H1 (cell line): ENCODE data around the gene GFRA3. TPM values are rescaled to one million over a fixed set of nuclear protein-coding genes. Genes with fewer than 3 reads are reported as not detected.

Experiments
- CTCF ChIA-PET: fragments of 300-600 bp; sonication (Branson Sonifier 250); formaldehyde crosslinking; loops from one replicate; lab custom pipeline; 2021; ENCODE audit not compliant: partially characterized antibody; lab: Charles Lee
- POLR2A ChIA-PET: fragments of 300-600 bp; sonication (Branson Sonifier 250); formaldehyde crosslinking; loops from one replicate; lab custom pipeline; 2021; ENCODE audit warnings: inconsistent platforms; ENCODE audit not compliant: partially characterized antibody; lab: Charles Lee
- DNase-seq, 2 experiments: peaks; one replicate each; pipeline versions ENCODE4 v3.0.0 to v3.0.0-alpha.2; 2010 to 2022; ENCODE audit warnings: low spot score in 2 of 2, low read depth in 1 of 2, mixed read lengths in 1 of 2
- FAIRE-seq: peaks from 2 replicates; lab custom pipeline; 2011; peaks lifted over from hg19 to GRCh38; lab: Jason Lieb, UNC
- H2AFZ ChIP-seq: 2 replicates; pipeline ENCODE4 v1.8.1; 2012; ENCODE audit warnings: low read length, inconsistent platforms
- H2AK5ac ChIP-seq: 2 replicates; pipeline ENCODE4 v1.6.1; 2013; ENCODE audit warnings: low read depth, low read length
- H2BK120ac ChIP-seq: replicated peaks from 2 replicates; pipeline ENCODE3; 2013; ENCODE audit warnings: low read depth, low read length, inconsistent platforms
- H2BK12ac ChIP-seq: 2 replicates; pipeline ENCODE4 v1.6.1; 2013; ENCODE audit warnings: low read depth, low read length
- H2BK15ac ChIP-seq: 2 replicates; pipeline ENCODE4 v1.6.1; 2013; ENCODE audit warnings: low read length
- H2BK20ac ChIP-seq: 2 replicates; pipeline ENCODE4 v1.6.1; 2013; ENCODE audit warnings: low read length
- H2BK5ac ChIP-seq: 2 replicates; pipeline ENCODE4 v1.6.1; 2013; ENCODE audit warnings: low read depth, low read length
- H3K14ac ChIP-seq: 2 replicates; pipeline ENCODE4 v1.6.1; 2013; ENCODE audit warnings: inconsistent platforms; ENCODE audit not compliant: insufficient read length
- H3K18ac ChIP-seq: 2 replicates; pipeline ENCODE4 v1.6.1; 2013; ENCODE audit warnings: low read length; ENCODE audit errors: extremely low read depth
- H3K23ac ChIP-seq: 2 replicates; pipeline ENCODE4 v1.6.1; 2013; ENCODE audit warnings: inconsistent platforms; ENCODE audit not compliant: insufficient read length
- H3K23me2 ChIP-seq: 2 replicates; pipeline ENCODE4 v1.6.1; 2013; ENCODE audit warnings: low read depth, low read length
- H3K27ac ChIP-seq: 2 replicates; pipeline ENCODE4 v1.6.1; 2011; ENCODE audit warnings: low read depth, low read length, inconsistent platforms
- H3K27me3 ChIP-seq, 4 experiments: replicated peaks in 1 of 4; 1 replicate in 1 of 4; 2 replicates in 3 of 4; pipeline versions ENCODE4 v1.6.1 to v1.8.1; 2011 to 2013; ENCODE audit warnings: low read length in 3 of 4, mild to moderate bottlenecking in 3 of 4, inconsistent platforms in 2 of 4, mixed read lengths in 2 of 4, moderate library complexity in 1 of 4; ENCODE audit not compliant: control insufficient read depth in 3 of 4, insufficient read depth in 3 of 4; ENCODE audit errors: extremely low read depth in 1 of 4
- H3K36me3 ChIP-seq, 4 experiments: 2 replicates each; pipeline versions ENCODE4 v1.6.1 to v1.8.1; 2011 to 2013; ENCODE audit warnings: mild to moderate bottlenecking in 4 of 4, low read length in 3 of 4, moderate library complexity in 2 of 4, control low read depth in 1 of 4, inconsistent platforms in 1 of 4; ENCODE audit not compliant: insufficient read depth in 4 of 4, control insufficient read depth in 2 of 4
- H3K4ac ChIP-seq: replicated peaks from 2 replicates; pipeline ENCODE3; 2013; ENCODE audit warnings: low read length, low read depth, mixed read lengths, inconsistent platforms; ENCODE audit not compliant: insufficient read length
- H3K4me1 ChIP-seq, 4 experiments: replicated peaks in 1 of 4; 1 replicate in 1 of 4; 2 replicates in 3 of 4; pipeline versions ENCODE4 v1.6.1 to v1.8.1; 2011 to 2013; ENCODE audit warnings: low read length in 3 of 4, inconsistent platforms in 2 of 4, mixed read lengths in 1 of 4; ENCODE audit not compliant: insufficient read depth in 4 of 4, control insufficient read depth in 3 of 4
- H3K4me2 ChIP-seq, 2 experiments: 2 replicates each; pipeline versions ENCODE4 v1.6.1 to v1.8.1; 2011 to 2013; ENCODE audit warnings: low read depth in 2 of 2, low read length in 2 of 2, control low read depth in 1 of 2, inconsistent platforms in 1 of 2, mild to moderate bottlenecking in 1 of 2; ENCODE audit not compliant: insufficient read depth in 1 of 2
- H3K4me3 ChIP-seq, 4 experiments: fragments of 200-600, 300-600 bp in 1 of 4; sonication (generic), shearing (Covaris generic), sonication (Bioruptor Twin) in 1 of 4; 2 replicates each; pipeline versions ENCODE4 v1.5.1 to v1.8.1; 2011 to 2016; ENCODE audit warnings: low read length in 4 of 4, low read depth in 3 of 4, control low read depth in 2 of 4, inconsistent platforms in 2 of 4, mild to moderate bottlenecking in 2 of 4, mixed read lengths in 1 of 4, moderate library complexity in 1 of 4; ENCODE audit not compliant: insufficient read depth in 2 of 4; ENCODE audit errors: extremely low read depth in 1 of 4
- H3K56ac ChIP-seq: replicated peaks from 2 replicates; pipeline ENCODE3; 2013; ENCODE audit warnings: low read depth, mild to moderate bottlenecking, mixed read lengths, low read length, inconsistent platforms; ENCODE audit not compliant: insufficient read length
- H3K79me1 ChIP-seq: 2 replicates; pipeline ENCODE4 v1.6.1; 2013; ENCODE audit warnings: low read depth, low read length, control low read depth
- H3K79me2 ChIP-seq, 2 experiments: 2 replicates each; pipeline versions ENCODE4 v1.6.1 to v1.8.1; 2012 to 2013; ENCODE audit warnings: low read length in 2 of 2, mild to moderate bottlenecking in 2 of 2, inconsistent platforms in 1 of 2; ENCODE audit not compliant: insufficient read depth in 2 of 2, control insufficient read depth in 1 of 2
- H3K9ac ChIP-seq, 4 experiments: replicated peaks in 1 of 4; 1 replicate in 1 of 4; 2 replicates in 3 of 4; pipeline versions ENCODE4 v1.6.1 to v1.8.1; 2011 to 2013; ENCODE audit warnings: low read depth in 3 of 4, low read length in 3 of 4, control low read depth in 2 of 4, mild to moderate bottlenecking in 2 of 4, moderate library complexity in 2 of 4, inconsistent platforms in 1 of 4; ENCODE audit errors: extremely low read depth in 1 of 4
- H3K9me3 ChIP-seq, 2 experiments: 2 replicates each; pipeline versions ENCODE4 v1.6.1 to v1.8.1; 2012 to 2013; ENCODE audit warnings: mild to moderate bottlenecking in 2 of 2, moderate library complexity in 2 of 2, control low read depth in 1 of 2, inconsistent platforms in 1 of 2, low read depth in 1 of 2, low read length in 1 of 2, mixed read lengths in 1 of 2; ENCODE audit not compliant: insufficient read depth in 2 of 2
- H4K20me1 ChIP-seq, 2 experiments: replicated peaks in 1 of 2; 2 replicates each; pipeline versions ENCODE3 to v1.8.1; 2011 to 2013; ENCODE audit warnings: inconsistent platforms in 2 of 2, low read length in 2 of 2, mild to moderate bottlenecking in 1 of 2; ENCODE audit not compliant: insufficient read depth in 2 of 2, control insufficient read depth in 1 of 2
- H4K5ac ChIP-seq: 2 replicates; pipeline ENCODE4 v1.6.1; 2013; ENCODE audit warnings: low read length, low read depth, mixed read lengths, inconsistent platforms; ENCODE audit not compliant: insufficient read length
- H4K8ac ChIP-seq: 2 replicates; pipeline ENCODE4 v1.8.0; 2013; ENCODE audit warnings: mild to moderate bottlenecking, moderate library complexity, low read length, inconsistent platforms; ENCODE audit not compliant: insufficient read depth; ENCODE audit errors: extremely low read depth
- H4K91ac ChIP-seq: replicated peaks from 2 replicates; pipeline ENCODE3; 2013; ENCODE audit warnings: low read length, mixed read lengths, inconsistent platforms; ENCODE audit not compliant: insufficient read length
- CBX5 ChIP-seq: fragments of 300-800, 300-1000 bp; sonication (generic); IDR thresholded peaks from 2 replicates; pipeline ENCODE4 v1.7.1; 2016; ENCODE audit warnings: antibody characterized with exemption, low read length, low read depth
- CHD2 ChIP-seq: IDR thresholded peaks from 2 replicates; pipeline ENCODE4 v1.6.1; 2012; ENCODE audit warnings: low read length, improper control_type of control experiment
- CREB1 ChIP-seq: IDR thresholded peaks from 2 replicates; pipeline ENCODE4 v1.6.1; 2012; ENCODE audit warnings: inconsistent platforms
- CTBP2 ChIP-seq: IDR thresholded peaks from 2 replicates; pipeline ENCODE4 v1.7.0; 2011; ENCODE audit warnings: borderline replicate concordance, mild to moderate bottlenecking, moderate library complexity, mixed read lengths, low read length; ENCODE audit not compliant: insufficient read depth, insufficient read length
- NANOG ChIP-seq: IDR thresholded peaks from 2 replicates; pipeline ENCODE4 v1.6.1; 2011; ENCODE audit warnings: low read length, low read depth, mild to moderate bottlenecking, inconsistent platforms; ENCODE audit not compliant: insufficient read depth, poor library complexity, severe bottlenecking
- POLR2A ChIP-seq, 2 experiments: IDR thresholded peaks; 1 replicate in 1 of 2; 2 replicates in 1 of 2; pipeline ENCODE4 v1.6.1; 2011; ENCODE audit warnings: low read depth in 2 of 2, low read length in 2 of 2, mild to moderate bottlenecking in 2 of 2; ENCODE audit errors: control extremely low read depth in 1 of 2
- RAD21 ChIP-seq, 2 experiments: IDR thresholded peaks in 1 of 2; conservative IDR thresholded peaks in 1 of 2; 2 replicates each; pipeline ENCODE4 v1.6.1; 2011; ENCODE audit warnings: low read depth in 2 of 2, low read length in 2 of 2, improper control_type of control experiment in 1 of 2, inconsistent platforms in 1 of 2, mild to moderate bottlenecking in 1 of 2, moderate library complexity in 1 of 2
- SIRT6 ChIP-seq: IDR thresholded peaks from one replicate; pipeline ENCODE4 v1.7.1; 2012; ENCODE audit warnings: low read length, inconsistent platforms
- SIX5 ChIP-seq: IDR thresholded peaks from 2 replicates; pipeline ENCODE4 v1.6.1; 2011; ENCODE audit warnings: mild to moderate bottlenecking, low read depth, low read length
- TAF7 ChIP-seq: optimal IDR thresholded peaks from 2 replicates; pipeline ENCODE3; 2011; ENCODE audit warnings: low read depth, mild to moderate bottlenecking, inconsistent platforms, low read length, moderate library complexity, borderline replicate concordance
- WGBS, 2 experiments: shearing (Covaris generic) in 1 of 2; methylation state at CpG; one replicate each; pipeline versions ENCODE4 v1.1.6 to v1.1.7; 2013 to 2015; ENCODE audit warnings: low lambda C conversion rate in 2 of 2, mixed read lengths in 2 of 2, inconsistent platforms in 1 of 2, low coverage in 1 of 2, missing lambda C conversion rate in 1 of 2; ENCODE audit not compliant: insufficient replicate concordance in 2 of 2, insufficient coverage in 1 of 2, insufficient read length in 1 of 2; ENCODE audit errors: extremely low coverage in 1 of 2, missing lambda C conversion rate in 1 of 2; 5-methylcytosine and 5-hydroxymethylcytosine counted together
- polyA plus RNA-seq, 7 experiments: library from polyadenylated mRNA; depleted of rRNA in 3 of 7; stranded (reverse) in 5 of 7; unstranded in 2 of 7; fragments of >200 nt in 5 of 7; fragments of 200-250 nt in 2 of 7; gene quantifications; 1 replicate in 5 of 7; 2 replicates in 1 of 7; 4 replicates in 1 of 7; pipeline versions ENCODE4 v1.2.1 to v1.2.3, GENCODE V29; 2011 to 2013; ENCODE audit warnings: missing spikeins in 2 of 7, mixed read lengths in 2 of 7
- total RNA-seq: library from RNA; stranded (reverse); fragmentation: NEBNext Ultra II Directional; extraction: Animal tissue kit (Norgen Biotek cat#: 25700); gene quantifications from 2 replicates; pipeline ENCODE4 v1.2.1, GENCODE V29; 2021
- TF ChIP-seq, protein P1 (sequence below): IDR thresholded peaks from 2 replicates; pipeline ENCODE4 v1.6.1; 2012; ENCODE audit warnings: inconsistent platforms
- TF ChIP-seq, protein P2 (sequence below): IDR thresholded peaks from 2 replicates; pipeline ENCODE4 v1.6.1; 2012; ENCODE audit warnings: low read length, inconsistent platforms

GFRA3 gene
- total and polyA plus RNA-seq, 2 of the 8 experiments (the other 6 are each of a cell fraction or from before 2014, with no cell fraction given) = 0.88 to 3.4 TPM

DNA sequence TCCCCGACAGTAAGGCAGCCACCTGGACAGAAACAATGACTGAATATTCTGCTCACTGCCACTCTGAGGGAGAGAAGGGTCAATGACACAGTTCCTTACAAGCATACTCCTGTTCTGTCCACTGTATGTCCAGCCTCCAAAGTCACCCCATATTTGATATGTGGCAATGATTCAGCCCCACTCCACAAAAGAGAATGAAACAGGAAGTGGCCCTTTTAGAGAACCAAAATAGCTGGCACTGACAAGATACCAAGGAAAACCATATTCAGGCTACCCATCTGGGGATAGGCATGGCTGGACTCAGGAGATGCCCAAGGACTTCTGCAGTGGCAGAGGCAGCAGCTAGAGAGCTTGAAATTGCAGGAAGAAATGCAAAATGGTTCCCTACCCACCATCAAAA, 12.8 kb upstream of the GFRA3 start:
- Histone ChIP-seq H3K23ac (no peak overlapping the region), H4K8ac (no peak overlapping the region), H4K20me1 (no peaks in the 10 kb centered on the region), H3K79me2 (no peaks in the 10 kb centered on the region), H2BK5ac (no peak overlapping the region), H2BK20ac (no peak overlapping the region), H3K4ac (no peak overlapping the region), H3K4me1 (no peaks in the 10 kb centered on the region), H3K18ac (no peak overlapping the region), H4K5ac (no peak overlapping the region), H3K27me3 (no peaks in the 10 kb centered on the region), H2BK120ac (no peak overlapping the region), H3K4me3 (no peak overlapping the region), H3K36me3 (peaks cover 5 to 32% (median 14%) of the 10 kb centered on the region in 4 experiments; a peak in 7 of 8 replicates), H2BK15ac (no peak overlapping the region), H3K23me2 (no peaks in the 10 kb centered on the region), H2AFZ (no peak overlapping the region), H3K9ac (no peak overlapping the region), H3K14ac (no peak overlapping the region), H3K4me2 (no peak overlapping the region), H3K27ac (no peak overlapping the region), H2BK12ac (no peak overlapping the region), H4K91ac (no peak overlapping the region), H3K79me1 (no peaks in the 10 kb centered on the region), H3K9me3 (no peaks in the 10 kb centered on the region), H3K56ac (no peak overlapping the region), H2AK5ac (no peak overlapping the region)
- DNase-seq (no peak), FAIRE-seq (no peak)
- CTCF ChIA-PET = interaction anchor here (0.7 to 1.1 kb wide), 4 partner anchors 12 to 65 kb away, joined by 3 to 5 read pairs (median 3); partner anchors contain the start of genes GFRA3 and KDM3B
- POLR2A ChIA-PET = no interaction called here
- 100% methylated on average over 1 of the region's 1 CpG; no CpG with 5 or more reads in 1 of the 2 experiments for WGBS, 2 experiments
- TF ChIP-seq CBX5 (no peak), SIX5 (no peak), CHD2 (no peak), SIRT6 (no peak), CREB1 (no peak), TAF7 (no peak), CTBP2 (no peak), POLR2A (IDR thresholded peaks at IDR 0.05; ENCODE audit: control extremely low read depth in 1 of 2, low read depth in 2 of 2, low read length in 2 of 2) (no peak), RAD21 (IDR thresholded peaks at IDR 0.05 in 1 of 2, conservative IDR thresholded peaks at IDR 0.05 in 1 of 2; ENCODE audit: low read depth in 2 of 2, low read length in 2 of 2) (no peak), NANOG (no peak)
- TF ChIP-seq, protein P1, sequence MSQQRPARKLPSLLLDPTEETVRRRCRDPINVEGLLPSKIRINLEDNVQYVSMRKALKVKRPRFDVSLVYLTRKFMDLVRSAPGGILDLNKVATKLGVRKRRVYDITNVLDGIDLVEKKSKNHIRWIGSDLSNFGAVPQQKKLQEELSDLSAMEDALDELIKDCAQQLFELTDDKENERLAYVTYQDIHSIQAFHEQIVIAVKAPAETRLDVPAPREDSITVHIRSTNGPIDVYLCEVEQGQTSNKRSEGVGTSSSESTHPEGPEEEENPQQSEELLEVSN = no peak
- TF ChIP-seq, protein P2, sequence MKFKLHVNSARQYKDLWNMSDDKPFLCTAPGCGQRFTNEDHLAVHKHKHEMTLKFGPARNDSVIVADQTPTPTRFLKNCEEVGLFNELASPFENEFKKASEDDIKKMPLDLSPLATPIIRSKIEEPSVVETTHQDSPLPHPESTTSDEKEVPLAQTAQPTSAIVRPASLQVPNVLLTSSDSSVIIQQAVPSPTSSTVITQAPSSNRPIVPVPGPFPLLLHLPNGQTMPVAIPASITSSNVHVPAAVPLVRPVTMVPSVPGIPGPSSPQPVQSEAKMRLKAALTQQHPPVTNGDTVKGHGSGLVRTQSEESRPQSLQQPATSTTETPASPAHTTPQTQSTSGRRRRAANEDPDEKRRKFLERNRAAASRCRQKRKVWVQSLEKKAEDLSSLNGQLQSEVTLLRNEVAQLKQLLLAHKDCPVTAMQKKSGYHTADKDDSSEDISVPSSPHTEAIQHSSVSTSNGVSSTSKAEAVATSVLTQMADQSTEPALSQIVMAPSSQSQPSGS = no peak
